AG04449 (cell line): Measurements from ENCODE around the gene DEPDC1B.

Experiments
- CTCF ChIA-PET: fragments of 350-600 bp; formaldehyde crosslinking; extraction: SDS; loops from one replicate; lab custom pipeline; 2021; ENCODE audit warnings: antibody characterized with exemption; lab: Yijun Ruan, JAX
- POLR2A ChIA-PET: fragments of 400-600, 350-600 bp; formaldehyde crosslinking; extraction: SDS; loops from one replicate; lab custom pipeline; 2020; ENCODE audit warnings: antibody characterized with exemption, inconsistent platforms; lab: Yijun Ruan, JAX
- DNase-seq: peaks from one replicate; pipeline ENCODE4 v3.0.0-alpha.2; 2010; ENCODE audit warnings: low read depth, low spot score
- H3K4me3 ChIP-seq: 2 replicates; pipeline ENCODE4 v1.5.1; 2011; ENCODE audit warnings: low read depth, mild to moderate bottlenecking, control low read depth, low read length
- CTCF ChIP-seq: IDR thresholded peaks from one replicate; pipeline ENCODE4 v1.5.1; 2011; ENCODE audit warnings: mild to moderate bottlenecking, moderate library complexity, low read length, control low read depth, inconsistent platforms; ENCODE audit not compliant: insufficient read depth; ENCODE audit errors: missing control alignments

The DEPDC1B gene

DNA sequence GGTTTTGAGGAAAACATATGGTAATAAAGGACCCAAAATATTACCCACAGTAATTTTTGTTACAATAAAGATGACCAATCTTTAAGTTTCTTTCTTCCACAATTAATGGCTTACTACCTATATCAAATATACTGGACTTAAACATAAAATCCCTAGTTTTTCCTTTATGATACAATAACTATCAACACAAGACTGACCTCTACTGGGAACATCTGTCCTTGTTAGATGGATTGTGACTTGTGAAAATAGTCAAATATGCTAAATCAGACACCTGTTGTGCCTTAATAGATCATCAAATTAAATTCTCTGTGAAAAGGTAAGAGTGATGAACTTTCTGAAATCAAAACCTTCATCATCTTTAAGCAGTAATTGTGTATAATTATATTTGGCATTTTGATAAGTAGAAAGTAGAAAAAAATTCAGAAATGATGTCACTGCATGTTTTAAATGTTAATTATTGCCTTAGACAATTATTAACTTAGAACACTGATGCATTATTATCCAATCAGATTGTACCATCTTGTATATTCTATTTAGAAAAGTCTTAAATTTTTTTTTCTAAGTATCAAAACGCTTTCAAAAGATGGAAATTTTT, 113.6 kb downstream of the DEPDC1B start:
- CTCF ChIA-PET: no interaction called here
- H3K4me3 ChIP-seq: no peak overlapping the region
- no peak for DNase-seq
- TF ChIP-seq CTCF: no peak
- POLR2A ChIA-PET: no interaction called here

DNA sequence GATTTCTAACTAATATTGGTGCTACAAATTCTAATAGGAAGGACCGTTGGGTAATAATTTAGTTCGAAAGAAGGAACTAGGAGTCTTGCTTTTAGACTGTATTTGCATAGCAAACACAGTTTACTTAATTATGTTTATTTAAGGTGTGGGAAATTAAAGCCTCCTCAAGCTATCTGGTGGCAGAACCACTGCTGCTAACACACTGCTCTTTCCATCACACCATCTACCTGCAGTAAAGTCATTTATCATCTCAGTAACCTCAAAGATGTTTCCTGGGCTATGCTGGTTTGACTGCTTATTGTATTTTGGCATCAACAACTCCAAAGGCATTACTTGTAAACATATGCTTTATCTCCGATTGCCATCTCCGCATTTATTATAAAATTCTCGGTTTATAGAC, 114.3 kb downstream of the DEPDC1B start:
- ChIA-PET POLR2A (no interaction called here), CTCF (no interaction called here)
- no peak for DNase-seq
- no peak overlapping the region for H3K4me3 ChIP-seq
- TF ChIP-seq CTCF: no peak

DNA sequence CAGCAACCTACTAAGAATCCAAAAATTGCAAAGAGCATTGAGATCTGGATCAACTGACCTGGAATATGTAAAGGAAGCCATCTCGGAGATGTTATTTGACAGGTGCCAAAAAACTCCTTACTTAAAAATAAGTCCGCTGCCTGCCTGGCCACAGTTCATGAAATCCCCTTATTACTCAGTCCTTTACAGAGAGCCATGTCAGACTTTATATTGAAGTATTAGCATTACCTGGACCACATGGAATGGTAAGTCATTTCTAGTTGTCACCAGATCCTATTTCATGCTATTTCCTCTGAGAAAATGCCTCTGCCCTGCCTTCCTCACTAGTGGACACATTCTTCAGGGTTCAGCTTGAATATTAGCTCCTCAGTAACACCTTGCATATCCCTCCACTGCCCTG, 115.7 kb downstream of the DEPDC1B start:
- CTCF ChIA-PET: interaction anchor here (2.9 kb wide), 1 partner anchor 770 kb away, joined by 7 read pairs; no protein-coding TSS in a partner anchor
- TF ChIP-seq CTCF: no peak
- no peak for DNase-seq
- POLR2A ChIA-PET: no interaction called here
- no peak overlapping the region for H3K4me3 ChIP-seq

GRCh38 chr5:60583616-60584015, 116.3 kb downstream of the DEPDC1B start:
- ChIA-PET CTCF (interaction anchor here (0.9 to 2.9 kb wide), 2 partner anchors 770 to 773 kb away, joined by 3 to 7 read pairs; no protein-coding TSS in a partner anchor), POLR2A (no interaction called here)
- DNase-seq: no peak
- no peak overlapping the region for H3K4me3 ChIP-seq
- TF ChIP-seq CTCF: no peak

- POLR2A ChIA-PET: no interaction called here
- TF ChIP-seq CTCF: no peak
- CTCF ChIA-PET: no interaction called here
- no peak for DNase-seq
- H3K4me3 ChIP-seq: no peak overlapping the region
These were observed 121.7 kb downstream of the DEPDC1B start for GRCh38 chr5:60578315-60578714.

DNA sequence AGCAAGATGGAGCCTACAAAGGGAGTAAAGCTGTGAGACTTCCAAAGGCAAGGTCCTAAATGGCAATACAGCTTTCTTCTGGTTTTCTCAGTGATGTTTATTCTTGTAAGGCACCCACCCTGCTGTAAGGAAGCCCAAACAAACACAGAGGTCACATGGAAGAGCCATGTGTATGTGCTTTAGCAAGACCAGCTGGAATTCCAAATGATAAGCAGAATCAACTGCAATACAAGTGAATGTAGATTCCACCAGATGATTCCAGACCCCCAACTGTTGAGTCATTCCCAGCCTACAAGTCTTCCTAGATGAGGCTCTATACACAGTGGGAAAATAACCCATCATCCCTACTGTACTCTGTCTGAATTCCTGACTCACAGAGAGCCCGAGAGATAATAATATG, 122.8 kb downstream of the DEPDC1B start:
- POLR2A ChIA-PET: no interaction called here
- CTCF ChIA-PET: no interaction called here
- no peak overlapping the region for H3K4me3 ChIP-seq

More for the DNA sequence above, 122.8 kb downstream of the DEPDC1B start:
- DNase-seq: no peak
- no peak for TF ChIP-seq CTCF
